CD14-positive monocyte (primary cell): ENCODE data around the gene BLMH. TPM values are rescaled to one million over a fixed set of nuclear protein-coding genes. Genes with fewer than 3 reads are reported as not detected.

Source experiments
- DNase-seq, 3 donors: peaks; one replicate each; pipeline ENCODE4 v3.0.0-alpha.2; 2011 to 2022
- H2AFZ ChIP-seq: 2 replicates; pipeline ENCODE4 v1.6.0; 2012; ENCODE audit warnings: mild to moderate bottlenecking, low read depth, low read length, inconsistent platforms; ENCODE audit not compliant: insufficient read depth, poor library complexity, severe bottlenecking
- H3K27ac ChIP-seq, 2 donors: 1 replicate in 1 of 2; 2 replicates in 1 of 2; pipeline ENCODE4 v1.5.1; 2012 to 2013; ENCODE audit warnings: low read length in 2 of 2, control low read depth in 1 of 2, inconsistent platforms in 1 of 2, low read depth in 1 of 2, mild to moderate bottlenecking in 1 of 2
- H3K27me3 ChIP-seq, 2 donors: one replicate each; pipeline versions ENCODE4 v1.6.0 to v1.6.1; 2011 to 2013; ENCODE audit warnings: low read length in 2 of 2; ENCODE audit not compliant: control insufficient read depth in 2 of 2, insufficient read depth in 2 of 2
- H3K36me3 ChIP-seq, 2 donors: replicated peaks in 1 of 2; 1 replicate in 1 of 2; 2 replicates in 1 of 2; pipeline versions ENCODE4 v1.5.1 to v1.6.1; 2012 to 2013; ENCODE audit warnings: low read length in 2 of 2, control low read depth in 1 of 2, inconsistent platforms in 1 of 2, mild to moderate bottlenecking in 1 of 2; ENCODE audit not compliant: insufficient read depth in 2 of 2, control insufficient read depth in 1 of 2
- H3K4me1 ChIP-seq, 2 donors: 1 replicate in 1 of 2; 2 replicates in 1 of 2; pipeline versions ENCODE4 v1.5.1 to v1.6.1; 2012 to 2013; ENCODE audit warnings: low read length in 2 of 2, control low read depth in 1 of 2, inconsistent platforms in 1 of 2, mild to moderate bottlenecking in 1 of 2, moderate library complexity in 1 of 2; ENCODE audit not compliant: insufficient read depth in 2 of 2, control insufficient read depth in 1 of 2
- H3K4me2 ChIP-seq: replicated peaks from 2 replicates; pipeline ENCODE3; 2012; ENCODE audit warnings: low read length, moderate library complexity, mild to moderate bottlenecking; ENCODE audit not compliant: poor library complexity, severe bottlenecking; ENCODE audit errors: extremely low read depth
- H3K4me3 ChIP-seq, 3 experiments: fragments of 200-600 bp in 1 of 3; sonication (generic) in 1 of 3; replicated peaks in 1 of 3; 1 replicate in 2 of 3; 2 replicates in 1 of 3; pipeline ENCODE4 v1.5.1; 2011 to 2013; ENCODE audit warnings: low read length in 3 of 3, mild to moderate bottlenecking in 3 of 3, control low read depth in 2 of 3, low read depth in 2 of 3, inconsistent platforms in 1 of 3, moderate library complexity in 1 of 3
- H3K79me2 ChIP-seq: 2 replicates; pipeline ENCODE4 v1.6.0; 2012; ENCODE audit warnings: mild to moderate bottlenecking, control low read depth, inconsistent platforms, low read length, moderate library complexity; ENCODE audit not compliant: insufficient read depth
- H3K9ac ChIP-seq: 2 replicates; pipeline ENCODE4 v1.6.0; 2017; ENCODE audit warnings: low read length, mild to moderate bottlenecking; ENCODE audit not compliant: insufficient read depth, poor library complexity, severe bottlenecking
- H3K9me3 ChIP-seq, 2 donors: replicated peaks in 1 of 2; 1 replicate in 1 of 2; 2 replicates in 1 of 2; pipeline versions ENCODE4 v1.5.1 to v1.6.1; 2012 to 2013; ENCODE audit warnings: low read length in 2 of 2, control low read depth in 1 of 2; ENCODE audit not compliant: control insufficient read depth in 1 of 2, insufficient read depth in 1 of 2
- H4K20me1 ChIP-seq: 2 replicates; pipeline ENCODE4 v1.6.0; 2012; ENCODE audit warnings: mild to moderate bottlenecking, low read length, control low read depth, moderate library complexity; ENCODE audit not compliant: insufficient read depth
- H3K27ac Mint-ChIP-seq, 7 donors: one replicate each; pipeline ENCODE4 v1.8.0; 2020; ENCODE audit warnings: mild to moderate bottlenecking in 7 of 7, mixed read lengths in 7 of 7, moderate library complexity in 6 of 7, inconsistent platforms in 2 of 7
- H3K27me3 Mint-ChIP-seq, 3 donors: one replicate each; pipeline ENCODE4 v1.8.0; 2021 to 2022; ENCODE audit warnings: low read depth in 3 of 3, mild to moderate bottlenecking in 3 of 3, mixed read lengths in 3 of 3, moderate library complexity in 3 of 3, inconsistent platforms in 1 of 3
- H3K36me3 Mint-ChIP-seq, 2 donors: one replicate each; pipeline ENCODE4 v1.8.0; 2020; ENCODE audit warnings: mixed read lengths in 2 of 2, inconsistent platforms in 1 of 2, mild to moderate bottlenecking in 1 of 2
- H3K4me1 Mint-ChIP-seq: one replicate; pipeline ENCODE4 v1.8.0; 2020; ENCODE audit warnings: mild to moderate bottlenecking, mixed read lengths
- H3K4me3 Mint-ChIP-seq, 2 donors: one replicate each; pipeline ENCODE4 v1.8.0; 2020; ENCODE audit warnings: mild to moderate bottlenecking in 2 of 2, mixed read lengths in 2 of 2, moderate library complexity in 1 of 2
- H3K9me3 Mint-ChIP-seq, 7 donors: one replicate each; pipeline ENCODE4 v1.8.0; 2020 to 2022; ENCODE audit warnings: mixed read lengths in 7 of 7, mild to moderate bottlenecking in 6 of 7, moderate library complexity in 6 of 7, inconsistent platforms in 2 of 7
- CTCF ChIP-seq: fragments of 200-600 bp; IDR thresholded peaks from one replicate; pipeline ENCODE4 v1.8.0; 2022; ENCODE audit warnings: antibody characterized with exemption, mild to moderate bottlenecking
- WGBS: methylation state at CpG from one replicate; pipeline ENCODE4 v1.1.5; 2013; ENCODE audit warnings: missing lambda C conversion rate; ENCODE audit not compliant: insufficient coverage; 5-methylcytosine and 5-hydroxymethylcytosine counted together
- intact Hi-C, 2 donors: fragments of 100-400 bp; cut with micrococcal nuclease; formaldehyde crosslinking; loops; one replicate each; pipeline versions ENCODE4 v1.15.0 to v1.15.1; 2023
- polyA plus RNA-seq, 3 donors: library from polyadenylated mRNA; depleted of rRNA in 1 of 3; unstranded in 2 of 3; stranded (reverse) in 1 of 3; fragments of 300-500 nt in 2 of 3; fragments of >200 nt in 1 of 3; fragmentation: Illumina TruSeq in 2 of 3; gene quantifications; 1 replicate in 2 of 3; 2 replicates in 1 of 3; pipeline ENCODE4 v1.2.3, GENCODE V29; 2012 to 2021

Gene BLMH
- polyA plus RNA-seq, 3 donors = 6.6 to 10.8 (median 10.4) TPM

- no peak overlapping the region for H3K4me3 Mint-ChIP-seq
Observed at GRCh38 chr17:30275911-30276310, 15.8 kb downstream of the BLMH start.

GRCh38 chr17:30274887-30275286 is 16.9 kb downstream of the BLMH start:
- Mint-ChIP-seq H3K4me1 (no peaks in the 10 kb centered on the region), H3K27ac (peak overlapping the region in 3 of 7 donors; percentile 7 to 60 (median 15)), H3K4me3 (no peak overlapping the region), H3K36me3 (peaks cover 71 to 80% of the 10 kb centered on the region in 2 donors), H3K27me3 (peaks cover 0 to 2% (median 0%) of the 10 kb centered on the region in 3 donors), H3K9me3 (no peaks in the 10 kb centered on the region)
- no CpG with 5 or more reads among the region's 3 CpGs for WGBS
- Histone ChIP-seq H3K79me2 (no peaks in the 10 kb centered on the region), H3K27ac (no peak overlapping the region), H3K4me3 (no peak overlapping the region), H3K9ac (no peak overlapping the region), H3K4me1 (no peaks in the 10 kb centered on the region), H3K9me3 (no peaks in the 10 kb centered on the region), H3K27me3 (no peaks in the 10 kb centered on the region), H2AFZ (no peak overlapping the region), H3K4me2 (no peak overlapping the region), H3K36me3 (peaks cover 61 to 94% of the 10 kb centered on the region in 2 donors), H4K20me1 (no peaks in the 10 kb centered on the region)
- TF ChIP-seq CTCF = no peak
- intact Hi-C loops = no loop called here
- no peak for DNase-seq

More at GRCh38 chr17:30275911-30276310, 15.8 kb downstream of the BLMH start:
- no CpG with 5 or more reads among the region's 2 CpGs for WGBS
- Mint-ChIP-seq H3K36me3 (peaks cover 71 to 80% of the 10 kb centered on the region in 2 donors), H3K27ac (peak overlapping the region in 1 of 7 donors; percentile 18), H3K27me3 (peaks cover 0 to 2% (median 0%) of the 10 kb centered on the region in 3 donors), H3K4me1 (no peaks in the 10 kb centered on the region), H3K9me3 (no peaks in the 10 kb centered on the region)
- H3K9ac ChIP-seq = no peak overlapping the region
- no peaks in the 10 kb centered on the region for H3K9me3 ChIP-seq
- intact Hi-C loops = no loop called here
- TF ChIP-seq CTCF = no peak
- H3K36me3 ChIP-seq = peaks cover 60 to 94% of the 10 kb centered on the region in 2 donors
- no peak overlapping the region for H3K27ac ChIP-seq
- no peaks in the 10 kb centered on the region for H3K4me1 ChIP-seq
- no peaks in the 10 kb centered on the region for H4K20me1 ChIP-seq
- H3K4me2 ChIP-seq = no peak overlapping the region
- H2AFZ ChIP-seq = no peak overlapping the region
- no peak overlapping the region for H3K4me3 ChIP-seq
- no peaks in the 10 kb centered on the region for H3K27me3 ChIP-seq
- H3K79me2 ChIP-seq = no peaks in the 10 kb centered on the region
- no peak for DNase-seq
